Activated CD4-positive, alpha-beta T cell treated with anti-CD3 and anti-CD28 coated beads for 36 hours (primary cell): Measurements from ENCODE around the gene LEF1. TPM values are rescaled to one million over a fixed set of nuclear protein-coding genes. Genes with fewer than 3 reads are reported as not detected.
A peak's percentile ranks its signal among the peaks of the same experiment; 100 is the strongest.

Source experiments
- ATAC-seq: fragments of 200-7000 bp; cut with Tn5 transposase; one replicate; pipeline ENCODE4 v1.10.0; 2021; ENCODE audit warnings: mild to moderate bottlenecking, moderate library complexity
- CTCF ChIA-PET: fragments of 350-600 bp; sonication (Branson Sonifier 250); formaldehyde crosslinking; loops from one replicate; lab custom pipeline; 2021; ENCODE audit warnings: antibody characterized with exemption; lab: Charles Lee
- POLR2A ChIA-PET: fragments of 350-600 bp; sonication (Branson Sonifier 250); formaldehyde crosslinking; loops from one replicate; lab custom pipeline; 2021; ENCODE audit warnings: antibody characterized with exemption, inconsistent platforms; lab: Charles Lee
- DNase-seq: peaks from one replicate; pipeline ENCODE4 v3.0.0-alpha.2; 2020
- H3K27ac Mint-ChIP-seq: one replicate; pipeline ENCODE4 v1.8.0; 2021; ENCODE audit warnings: mixed read lengths
- H3K27me3 Mint-ChIP-seq: one replicate; pipeline ENCODE4 v1.8.0; 2021; ENCODE audit warnings: mixed read lengths
- H3K36me3 Mint-ChIP-seq: one replicate; pipeline ENCODE4 v1.8.0; 2021; ENCODE audit warnings: low read depth, mixed read lengths
- H3K4me1 Mint-ChIP-seq: one replicate; pipeline ENCODE4 v1.8.0; 2021; ENCODE audit warnings: mixed read lengths
- H3K4me3 Mint-ChIP-seq: one replicate; pipeline ENCODE4 v1.8.0; 2021; ENCODE audit warnings: mild to moderate bottlenecking, moderate library complexity, mixed read lengths
- H3K9me3 Mint-ChIP-seq: one replicate; pipeline ENCODE4 v1.8.0; 2021; ENCODE audit warnings: low read depth, mixed read lengths
- intact Hi-C, 2 experiments: fragments of 100-400 bp; cut with DNase I in 1 of 2; cut with micrococcal nuclease in 1 of 2; formaldehyde crosslinking; loops; one replicate each; pipeline versions ENCODE4 v1.14.2 to v1.15.1; 2022 to 2024; cut with DNase I, micrococcal nuclease
- total RNA-seq, 2 experiments: library from RNA; stranded (reverse); gene quantifications; one replicate each; pipeline ENCODE4 v1.2.3, GENCODE V29; 2021

LEF1 gene
- total RNA-seq, 2 experiments from 2014 or later: 175 to 302 TPM

- intact Hi-C loops: loop anchor here in 1 of 2 experiments (5.0 kb wide), 2 partner anchors 182 to 337 kb away; no protein-coding TSS in a partner anchor
- Mint-ChIP-seq H3K27ac (no peak overlapping the region), H3K36me3 (peaks cover 22% of the 10 kb centered on the region), H3K4me1 (peaks cover 43% of the 10 kb centered on the region), H3K4me3 (peak overlapping the region; percentile 85), H3K27me3 (peaks cover 7% of the 10 kb centered on the region), H3K9me3 (no peaks in the 10 kb centered on the region)
- ATAC-seq: no peak
- CTCF ChIA-PET: no interaction called here
- POLR2A ChIA-PET: no interaction called here
- DNase-seq: no peak
Observed at GRCh38 chr4:108174856-108175255, 6.1 kb upstream of the LEF1 start.

GRCh38 chr4:108173599-108174057 lies 4.9 kb upstream of the LEF1 start:
- peaks cover 53% of the 10 kb centered on the region for H3K4me1 Mint-ChIP-seq
- H3K4me3 Mint-ChIP-seq: peak overlapping the region; percentile 85
- ChIA-PET CTCF (interaction anchor here (0.7 to 1.7 kb wide), 6 partner anchors 143 to 399 kb away, joined by 3 to 9 read pairs (median 4); no protein-coding TSS in a partner anchor), POLR2A (interaction anchor here (0.8 to 2.1 kb wide), 4 partner anchors 35 to 477 kb away, joined by 3 to 7 read pairs (median 4); partner anchors contain the start of gene OSTC)
- peaks cover 12% of the 10 kb centered on the region for H3K27me3 Mint-ChIP-seq
- no peak for DNase-seq
- no peaks in the 10 kb centered on the region for H3K9me3 Mint-ChIP-seq
- peaks cover 20% of the 10 kb centered on the region for H3K36me3 Mint-ChIP-seq
- ATAC-seq: no peak
- intact Hi-C loops: loop anchor here (2.0 to 5.0 kb wide), 4 partner anchors 184 to 453 kb away; partner anchors contain the start of gene PAPSS1 (in 1 of the 2)
- peak overlapping the region; percentile 95 for H3K27ac Mint-ChIP-seq

GRCh38 chr4:108172753-108173598 lies 4.2 kb upstream of the LEF1 start:
- Mint-ChIP-seq H3K27ac (peak overlapping the region; percentile 95), H3K4me3 (peak overlapping the region; percentile 85), H3K27me3 (peaks cover 12% of the 10 kb centered on the region), H3K4me1 (peaks cover 53% of the 10 kb centered on the region), H3K36me3 (peaks cover 20% of the 10 kb centered on the region), H3K9me3 (no peaks in the 10 kb centered on the region)
- ATAC-seq (peak; percentile 42), DNase-seq (peak; percentile 84)
- intact Hi-C loops: loop anchor here (2.0 to 5.0 kb wide), 4 partner anchors 184 to 452 kb away; partner anchors contain the start of gene PAPSS1 (in 1 of the 2)
- POLR2A ChIA-PET: interaction anchor here (0.7 to 2.1 kb wide), 9 partner anchors 34 to 477 kb away, joined by 3 to 7 read pairs (median 3); partner anchors contain the start of gene OSTC
- CTCF ChIA-PET: interaction anchor here (0.7 to 2.0 kb wide), 12 partner anchors 14 to 399 kb away, joined by 3 to 9 read pairs (median 4); no protein-coding TSS in a partner anchor

GRCh38 chr4:108172231-108172752 lies 3.6 kb upstream of the LEF1 start:
- DNase-seq (peak; percentile 61), ATAC-seq (peak; percentile 4)
- Mint-ChIP-seq H3K4me3 (peak overlapping the region; percentile 85), H3K4me1 (peaks cover 51% of the 10 kb centered on the region), H3K27ac (peak overlapping the region; percentile 91), H3K9me3 (no peaks in the 10 kb centered on the region), H3K36me3 (peaks cover 13% of the 10 kb centered on the region), H3K27me3 (peaks cover 12% of the 10 kb centered on the region)
- CTCF ChIA-PET: interaction anchor here (0.6 to 2.0 kb wide), 10 partner anchors 13 to 1856 kb away, joined by 3 to 9 read pairs (median 4); partner anchors contain the start of genes AIMP1 and TBCK
- POLR2A ChIA-PET: interaction anchor here (0.7 to 2.1 kb wide), 6 partner anchors 51 to 454 kb away, joined by 3 to 7 read pairs (median 3); no protein-coding TSS in a partner anchor
- intact Hi-C loops: loop anchor here (2.0 to 5.0 kb wide), 4 partner anchors 185 to 451 kb away; partner anchors contain the start of gene PAPSS1 (in 1 of the 2)

- Mint-ChIP-seq H3K9me3 (no peaks in the 10 kb centered on the region), H3K36me3 (peaks cover 11% of the 10 kb centered on the region), H3K27me3 (peaks cover 12% of the 10 kb centered on the region), H3K4me1 (peaks cover 51% of the 10 kb centered on the region), H3K4me3 (peak overlapping the region; percentile 85), H3K27ac (peak overlapping the region; percentile 91)
- ChIA-PET POLR2A (interaction anchor here (0.6 to 2.1 kb wide), 6 partner anchors 50 to 455 kb away, joined by 3 to 7 read pairs (median 3); no protein-coding TSS in a partner anchor), CTCF (interaction anchor here (0.6 to 2.0 kb wide), 9 partner anchors 12 to 1855 kb away, joined by 3 to 7 read pairs (median 3); partner anchors contain the start of genes AIMP1 and TBCK)
- peak; percentile 76 for DNase-seq
- ATAC-seq: peak; percentile 10
- intact Hi-C loops: loop anchor here (1.0 to 5.0 kb wide), 6 partner anchors 141 to 451 kb away; partner anchors contain the start of gene PAPSS1 (in 1 of the 2)
Observed at GRCh38 chr4:108171339-108172230, 2.9 kb upstream of the LEF1 start.

GRCh38 chr4:108170631-108171338 lies 2.1 kb upstream of the LEF1 start:
- Mint-ChIP-seq H3K9me3 (no peaks in the 10 kb centered on the region), H3K27me3 (peaks cover 12% of the 10 kb centered on the region), H3K4me1 (peaks cover 47% of the 10 kb centered on the region), H3K36me3 (peaks cover 9% of the 10 kb centered on the region), H3K4me3 (peak overlapping the region; percentile 85), H3K27ac (peak overlapping the region; percentile 91)
- POLR2A ChIA-PET: interaction anchor here (0.6 to 1.4 kb wide), 2 partner anchors 63 to 455 kb away, joined by 3 read pairs; no protein-coding TSS in a partner anchor
- no peak for ATAC-seq
- intact Hi-C loops: loop anchor here (1.0 to 5.0 kb wide), 4 partner anchors 140 to 342 kb away; no protein-coding TSS in a partner anchor
- peak; percentile 29 for DNase-seq
- CTCF ChIA-PET: interaction anchor here (0.6 to 2.0 kb wide), 8 partner anchors 10 to 152 kb away, joined by 3 to 7 read pairs (median 3); no protein-coding TSS in a partner anchor

GRCh38 chr4:108169664-108170063 lies 932 bp upstream of the LEF1 start:
- Mint-ChIP-seq H3K27me3 (peaks cover 12% of the 10 kb centered on the region), H3K36me3 (peaks cover 19% of the 10 kb centered on the region), H3K4me3 (peak overlapping the region; percentile 85), H3K9me3 (no peaks in the 10 kb centered on the region), H3K27ac (peak overlapping the region; percentile 92), H3K4me1 (peaks cover 41% of the 10 kb centered on the region)
- ATAC-seq (no peak), DNase-seq (no peak)
- ChIA-PET POLR2A (no interaction called here), CTCF (interaction anchor here (1.5 to 1.9 kb wide), 2 partner anchors 126 to 139 kb away, joined by 3 to 21 read pairs; no protein-coding TSS in a partner anchor)
- intact Hi-C loops: loop anchor here (2.0 to 5.0 kb wide), 10 partner anchors 122 to 453 kb away; partner anchors contain the start of gene RPL34 (in 1 of the 2)

- DNase-seq (peak; percentile 53), ATAC-seq (no peak)
- CTCF ChIA-PET: interaction anchor here (0.7 to 1.9 kb wide), 5 partner anchors 14 to 258 kb away, joined by 3 to 21 read pairs (median 4); no protein-coding TSS in a partner anchor
- Mint-ChIP-seq H3K27me3 (peaks cover 12% of the 10 kb centered on the region), H3K36me3 (peaks cover 29% of the 10 kb centered on the region), H3K9me3 (no peaks in the 10 kb centered on the region), H3K27ac (peak overlapping the region; percentile 94), H3K4me1 (peaks cover 29% of the 10 kb centered on the region), H3K4me3 (peak overlapping the region; percentile 85)
- POLR2A ChIA-PET: interaction anchor here (0.6 to 1.2 kb wide), 7 partner anchors 7 to 365 kb away, joined by 4 to 14 read pairs (median 4); no protein-coding TSS in a partner anchor
- intact Hi-C loops: loop anchor here (2.0 to 5.0 kb wide), 7 partner anchors 121 to 454 kb away; partner anchors contain the start of gene RPL34 (in 1 of the 2)
Observed at GRCh38 chr4:108168160-108168670, 517 bp downstream of the LEF1 start.
